SK-MEL-5 (cell line): ENCODE measurements around the gene ADCY2. TPM values are rescaled to one million over a fixed set of nuclear protein-coding genes. Genes with fewer than 3 reads are reported as not detected.

Experiments used
- DNase-seq: peaks from one replicate; pipeline ENCODE4 v3.0.0-alpha.2; 2016; ENCODE audit warnings: low read depth, low spot score
- in situ Hi-C: cut with HindIII; loops from 2 replicates; pipeline ENCODE4 v1.10.0; 2016; ENCODE audit warnings: low sequenced_read_pairs, high pct_unique_total_duplicates, low pct_unique_long_range_greater_than_20kb
- total RNA-seq: library from RNA; depleted of rRNA; stranded (reverse); fragments of >200 nt; shearing (Covaris generic); gene quantifications from 2 replicates; pipeline ENCODE4 v1.2.3, GENCODE V29; 2014

ADCY2 gene
- total RNA-seq, 1 experiment from 2014 or later: 31.4 TPM

- no peak for DNase-seq
- in situ Hi-C loops: no loop called here
Observed at GRCh38 chr5:7473668-7474215, 77.8 kb downstream of the ADCY2 start.

GRCh38 chr5:7474821-7475403 lies 79.0 kb downstream of the ADCY2 start:
- in situ Hi-C loops: no loop called here
- DNase-seq: no peak

GRCh38 chr5:7478459-7478858 lies 82.5 kb downstream of the ADCY2 start:
- in situ Hi-C loops: no loop called here
- peak; percentile 16 for DNase-seq

- in situ Hi-C loops: no loop called here
Observed at GRCh38 chr5:7488734-7489133, 92.8 kb downstream of the ADCY2 start.

DNA sequence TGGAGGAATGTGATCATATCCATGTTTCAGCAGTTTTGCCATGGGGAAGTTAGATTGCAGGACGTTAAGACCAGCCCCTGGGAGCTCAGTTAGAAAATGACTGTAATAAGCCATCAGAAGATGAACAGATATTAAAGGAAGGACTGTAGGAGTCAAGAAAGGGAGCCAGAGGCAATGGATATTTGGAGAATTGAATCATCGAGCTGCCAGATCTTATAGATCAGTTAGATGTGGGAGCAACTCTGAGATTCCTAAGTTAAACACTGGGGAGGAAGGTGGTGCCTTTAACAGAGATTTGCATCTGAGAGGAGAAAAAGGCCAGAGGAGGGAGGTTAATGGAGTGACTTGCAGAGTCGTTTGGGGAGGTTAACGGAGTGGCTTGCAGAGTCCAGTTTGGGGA lies 96.4 kb downstream of the ADCY2 start:
- in situ Hi-C loops: no loop called here
- no peak for DNase-seq

More at GRCh38 chr5:7488734-7489133, 92.8 kb downstream of the ADCY2 start:
- DNase-seq: no peak

DNA sequence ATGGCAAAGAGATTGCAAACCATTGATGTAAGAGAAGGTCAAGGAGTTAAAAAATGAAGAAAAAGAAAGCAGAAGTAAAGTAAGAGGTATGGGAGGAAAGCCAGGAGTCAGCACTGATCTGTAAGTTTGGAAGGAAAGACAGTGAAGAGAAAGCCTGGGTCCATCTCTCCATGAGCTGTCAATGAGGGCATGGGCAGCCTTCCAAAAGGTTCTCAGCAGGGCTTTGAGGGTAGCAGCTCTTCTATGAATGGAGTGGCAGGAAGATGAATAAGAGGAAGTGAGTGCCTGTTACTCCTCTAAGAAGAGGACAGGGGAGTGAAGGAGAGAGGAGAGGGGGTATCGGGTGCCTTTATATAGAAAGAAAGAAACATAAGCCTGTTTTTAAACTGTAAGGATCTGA lies 97.1 kb downstream of the ADCY2 start:
- in situ Hi-C loops: no loop called here
- DNase-seq: no peak

DNA sequence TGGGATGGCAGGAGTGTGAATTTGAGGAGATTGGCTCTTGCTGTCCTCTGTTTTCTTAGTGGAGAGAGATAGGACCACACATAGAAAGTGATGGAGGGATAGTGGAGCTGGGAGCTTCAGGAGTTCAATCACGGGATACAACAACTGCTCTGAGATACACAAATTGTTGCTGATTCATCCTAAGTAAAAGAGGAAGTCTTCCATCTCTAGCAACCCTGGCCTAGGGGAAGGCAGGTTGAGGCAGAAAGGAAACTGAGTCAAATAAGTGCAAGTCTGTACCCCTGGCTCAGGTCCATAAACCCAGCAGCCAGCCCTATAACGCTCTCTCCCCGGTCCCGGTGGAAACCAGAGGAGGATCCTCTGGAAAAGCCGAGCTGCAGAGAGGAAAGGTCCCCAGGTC lies 97.7 kb downstream of the ADCY2 start:
- DNase-seq: no peak
- in situ Hi-C loops: no loop called here

DNA sequence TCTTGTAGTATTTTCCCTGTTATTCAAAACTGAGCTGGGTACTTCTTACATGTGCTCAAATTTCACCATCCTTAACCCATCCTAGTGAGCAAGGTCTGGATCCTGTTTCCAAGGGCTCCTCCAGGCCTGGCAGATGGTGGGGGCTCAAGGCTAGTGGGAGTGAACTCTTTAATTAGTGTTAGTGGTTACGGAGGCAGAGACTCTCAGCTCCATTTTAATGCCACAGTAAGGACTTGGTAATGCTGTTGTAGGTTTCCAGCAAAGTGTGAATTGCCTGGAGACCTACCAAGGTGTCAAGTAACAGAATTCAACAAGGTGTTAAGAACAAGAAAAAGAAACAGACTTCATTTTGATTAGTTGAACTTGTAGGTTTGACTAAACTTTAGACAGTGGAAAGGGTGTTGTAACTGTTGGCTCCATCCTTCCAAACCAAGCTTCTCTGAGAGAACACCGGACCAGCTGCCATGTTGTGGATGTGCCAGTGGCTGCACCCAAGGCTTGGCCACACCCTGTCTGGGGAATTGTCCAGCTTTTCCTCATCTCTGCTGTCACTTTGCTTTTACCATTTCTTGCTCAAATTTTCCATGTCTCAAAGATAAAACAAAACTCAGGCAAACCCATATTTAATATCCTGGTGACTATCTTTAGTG lies 98.7 kb downstream of the ADCY2 start:
- no peak for DNase-seq
- in situ Hi-C loops: no loop called here

- in situ Hi-C loops: no loop called here
- DNase-seq: no peak
Observed at GRCh38 chr5:7495131-7495517, 99.2 kb downstream of the ADCY2 start.

DNA sequence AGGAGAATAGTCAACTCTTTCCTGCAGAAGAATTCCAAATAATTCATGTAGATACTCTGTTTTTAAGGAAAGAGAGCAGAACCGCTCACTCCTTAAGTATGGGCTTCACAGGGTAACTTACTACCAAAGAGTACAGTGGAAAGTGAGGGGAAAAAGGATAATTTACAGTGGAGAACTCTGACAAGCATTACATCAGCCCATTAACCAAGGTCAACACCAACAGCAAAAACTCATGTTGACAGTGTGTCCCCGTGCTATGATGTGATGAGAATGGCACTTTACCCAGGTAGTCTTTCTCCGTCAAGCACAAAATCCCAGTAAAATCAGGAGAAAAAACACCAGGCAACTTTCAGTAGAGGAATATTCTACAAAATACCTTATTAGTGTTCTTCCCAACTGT lies 104.3 kb downstream of the ADCY2 start:
- in situ Hi-C loops: no loop called here
- DNase-seq: no peak

GRCh38 chr5:7501061-7501460 lies 105.1 kb downstream of the ADCY2 start:
- no peak for DNase-seq
- in situ Hi-C loops: no loop called here

DNA sequence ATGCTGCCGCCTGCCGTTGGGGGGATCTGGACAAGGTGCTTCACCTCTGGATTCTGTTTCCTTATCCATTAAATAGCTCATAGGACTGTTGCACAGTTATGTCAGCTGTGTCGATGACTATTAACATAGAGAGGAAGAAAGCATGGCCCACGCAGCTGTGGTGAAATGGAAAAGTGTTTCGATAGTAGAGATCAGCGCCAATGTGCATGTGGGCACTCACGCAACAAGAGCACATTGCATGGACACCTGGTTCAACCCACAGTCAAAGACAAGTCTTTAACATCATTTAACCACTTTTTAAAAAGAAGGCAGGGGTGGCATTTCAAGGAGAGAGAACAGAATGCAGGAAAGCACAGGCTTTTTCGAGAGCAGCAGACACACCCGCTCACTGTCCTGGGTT lies 107.6 kb downstream of the ADCY2 start:
- no peak for DNase-seq
- in situ Hi-C loops: no loop called here

DNA sequence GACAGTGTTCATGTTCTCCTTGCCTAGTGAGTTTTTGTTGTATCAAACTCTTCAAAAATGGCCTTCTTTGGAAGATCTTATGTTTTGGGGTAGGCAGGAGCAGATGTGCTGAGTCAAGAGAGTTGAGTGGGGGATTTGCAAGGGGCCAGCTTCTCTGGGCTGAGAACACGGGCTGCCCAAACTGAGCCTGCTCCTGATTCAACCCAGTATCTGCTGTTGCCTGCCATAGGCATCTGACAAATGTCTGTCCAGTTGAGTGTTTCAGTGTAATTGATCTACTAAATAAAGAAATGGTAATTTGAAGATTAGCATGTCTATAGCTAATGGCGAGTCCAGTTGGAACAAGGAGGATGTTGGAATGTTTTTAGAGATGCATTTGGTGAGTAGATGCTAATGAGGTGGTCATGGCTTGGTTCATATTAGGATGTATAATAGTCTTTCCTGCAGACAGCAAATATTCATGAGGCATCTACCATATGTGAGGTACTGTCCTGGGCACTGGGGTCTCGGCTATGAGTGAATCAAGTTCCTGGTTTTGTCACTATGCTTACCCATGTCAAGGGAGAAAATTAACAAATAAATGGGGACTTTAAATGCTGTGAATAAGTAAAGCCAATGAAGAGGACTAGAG lies 119.5 kb downstream of the ADCY2 start:
- in situ Hi-C loops: no loop called here
- DNase-seq: no peak

DNA sequence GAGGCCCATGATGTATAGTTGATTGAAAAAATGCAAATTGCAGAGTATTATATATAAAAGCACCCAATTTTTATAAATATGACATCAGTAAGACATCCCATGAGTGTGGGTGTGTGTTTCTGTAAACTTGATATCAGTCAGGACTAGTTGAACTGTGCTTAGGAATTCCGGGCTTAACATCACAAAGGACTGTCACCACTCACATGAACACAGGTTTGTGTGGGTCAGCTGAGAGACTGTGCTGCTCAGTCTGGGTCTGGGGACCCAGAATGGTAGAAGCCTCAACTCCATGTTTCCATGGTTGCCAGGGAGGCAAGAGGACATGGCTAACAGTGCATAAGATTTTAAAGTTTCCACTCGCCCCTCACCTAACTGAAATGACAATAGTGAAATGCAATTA lies 120.3 kb downstream of the ADCY2 start:
- no peak for DNase-seq
- in situ Hi-C loops: no loop called here

DNA sequence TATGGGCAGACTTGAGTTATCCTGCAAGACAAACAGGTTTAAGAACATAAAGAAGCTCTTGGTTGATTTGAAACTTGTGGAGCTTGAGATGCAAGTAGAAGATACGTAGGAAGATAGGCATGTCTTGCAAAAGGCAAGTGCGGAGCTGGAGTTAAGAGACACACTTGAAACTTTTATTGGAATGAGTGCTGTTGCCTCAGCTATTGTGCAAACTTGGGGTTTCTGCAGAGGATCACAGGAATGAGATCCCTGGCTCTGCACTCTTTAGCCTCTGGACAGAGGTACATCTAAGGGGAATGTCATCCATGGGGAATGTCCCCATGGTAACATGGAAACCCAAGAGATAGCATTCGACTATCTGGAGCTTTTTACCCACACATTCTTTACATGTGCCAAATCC lies 121.1 kb downstream of the ADCY2 start:
- in situ Hi-C loops: no loop called here
- no peak for DNase-seq

GRCh38 chr5:7518947-7519560 lies 123.1 kb downstream of the ADCY2 start:
- DNase-seq: peak; percentile 75
- in situ Hi-C loops: no loop called here

DNA sequence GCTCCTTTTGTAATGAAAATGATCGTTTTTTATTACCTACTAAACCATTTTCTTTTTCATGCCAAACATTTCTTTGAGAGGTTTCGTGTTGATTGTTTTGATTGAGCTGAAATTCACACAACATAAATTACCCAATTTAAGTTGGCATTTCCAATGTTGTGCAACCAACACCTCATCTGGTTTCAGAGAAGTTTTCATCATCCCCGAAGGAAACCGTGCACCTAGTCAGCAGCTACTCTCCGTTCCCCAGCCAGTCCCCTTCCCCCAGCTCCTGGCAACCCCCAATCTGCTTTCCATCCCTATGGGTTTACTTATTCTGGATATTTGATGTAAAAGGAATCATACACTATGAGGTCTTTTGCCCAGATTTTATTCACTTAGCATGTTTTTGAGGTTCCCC lies 123.6 kb downstream of the ADCY2 start:
- in situ Hi-C loops: no loop called here
- DNase-seq: no peak

DNA sequence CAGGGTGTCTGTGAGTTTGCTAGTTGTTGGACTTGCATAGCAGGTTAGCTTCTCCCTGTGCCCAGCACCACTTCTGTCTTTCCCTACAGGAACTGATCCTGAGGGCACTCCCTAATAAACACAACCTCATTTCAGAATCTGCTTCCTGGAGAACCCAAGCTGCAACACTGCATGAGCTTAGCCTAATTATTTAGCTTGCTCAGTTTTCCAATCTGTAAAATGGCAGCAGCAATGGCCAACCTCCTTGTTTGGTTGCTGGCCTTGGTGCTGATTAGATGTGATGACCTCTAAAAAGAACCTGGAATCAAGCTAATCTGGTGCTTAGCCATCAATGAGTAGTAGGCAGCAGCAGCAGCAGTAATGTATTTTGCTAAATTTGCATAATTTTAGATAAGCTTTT lies 133.9 kb downstream of the ADCY2 start:
- in situ Hi-C loops: no loop called here

GRCh38 chr5:7533941-7534340 lies 138.0 kb downstream of the ADCY2 start:
- in situ Hi-C loops: no loop called here
- peak; percentile 19 for DNase-seq

More for the DNA sequence above, 133.9 kb downstream of the ADCY2 start:
- no peak for DNase-seq
